Islet of Langerhans (tissue), 1 donor: ENCODE measurements around the gene CATSPER3.

ENCODE experiments used
- FAIRE-seq: peaks from one replicate; lab custom pipeline; 2011; peaks lifted over from hg19 to GRCh38; lab: Jason Lieb, UNC

Gene CATSPER3

GRCh38 chr5:135042595-135042994 lies 74.9 kb downstream of the CATSPER3 start:
- FAIRE-seq: no peak

- no peak for FAIRE-seq
Measured at GRCh38 chr5:135045488-135045887, 77.8 kb downstream of the CATSPER3 start.

- no peak for FAIRE-seq
Measured at GRCh38 chr5:135046661-135047346, 79.1 kb downstream of the CATSPER3 start.

GRCh38 chr5:135047347-135047695 lies 79.6 kb downstream of the CATSPER3 start:
- FAIRE-seq: no peak

- FAIRE-seq: no peak
Measured at GRCh38 chr5:135048286-135048685, 80.6 kb downstream of the CATSPER3 start.

- no peak for FAIRE-seq
Measured at GRCh38 chr5:135048930-135049329, 81.2 kb downstream of the CATSPER3 start.

GRCh38 chr5:135050244-135050767 lies 82.6 kb downstream of the CATSPER3 start:
- FAIRE-seq: no peak

- no peak for FAIRE-seq
Measured at GRCh38 chr5:135051399-135051798, 83.7 kb downstream of the CATSPER3 start.

- no peak for FAIRE-seq
Measured at GRCh38 chr5:135051872-135052271, 84.2 kb downstream of the CATSPER3 start.

- no peak for FAIRE-seq
Measured at GRCh38 chr5:135052511-135053145, 84.9 kb downstream of the CATSPER3 start.

GRCh38 chr5:135053278-135053677 lies 85.6 kb downstream of the CATSPER3 start:
- FAIRE-seq: no peak

- FAIRE-seq: no peak
Measured at GRCh38 chr5:135053989-135054388, 86.3 kb downstream of the CATSPER3 start.

GRCh38 chr5:135054546-135054945 lies 86.8 kb downstream of the CATSPER3 start:
- no peak for FAIRE-seq

- FAIRE-seq: no peak
Measured at GRCh38 chr5:135055396-135055795, 87.7 kb downstream of the CATSPER3 start.

- no peak for FAIRE-seq
Measured at GRCh38 chr5:135056316-135057030, 88.8 kb downstream of the CATSPER3 start.

GRCh38 chr5:135057233-135057632 lies 89.5 kb downstream of the CATSPER3 start:
- FAIRE-seq: no peak

- FAIRE-seq: no peak
Measured at GRCh38 chr5:135058331-135058732, 90.6 kb downstream of the CATSPER3 start.

- no peak for FAIRE-seq
Measured at GRCh38 chr5:135059000-135059923, 91.6 kb downstream of the CATSPER3 start.

- no peak for FAIRE-seq
Measured at GRCh38 chr5:135060021-135060420, 92.3 kb downstream of the CATSPER3 start.

- no peak for FAIRE-seq
Measured at GRCh38 chr5:135061001-135061400, 93.3 kb downstream of the CATSPER3 start.
